ENCODE data around the gene MRAP. TPM values are rescaled to one million over a fixed set of nuclear protein-coding genes. Genes with fewer than 3 reads are reported as not detected.

Gene MRAP
- total RNA-seq, 1 experiment from 2014 or later, result not detected

DNA sequence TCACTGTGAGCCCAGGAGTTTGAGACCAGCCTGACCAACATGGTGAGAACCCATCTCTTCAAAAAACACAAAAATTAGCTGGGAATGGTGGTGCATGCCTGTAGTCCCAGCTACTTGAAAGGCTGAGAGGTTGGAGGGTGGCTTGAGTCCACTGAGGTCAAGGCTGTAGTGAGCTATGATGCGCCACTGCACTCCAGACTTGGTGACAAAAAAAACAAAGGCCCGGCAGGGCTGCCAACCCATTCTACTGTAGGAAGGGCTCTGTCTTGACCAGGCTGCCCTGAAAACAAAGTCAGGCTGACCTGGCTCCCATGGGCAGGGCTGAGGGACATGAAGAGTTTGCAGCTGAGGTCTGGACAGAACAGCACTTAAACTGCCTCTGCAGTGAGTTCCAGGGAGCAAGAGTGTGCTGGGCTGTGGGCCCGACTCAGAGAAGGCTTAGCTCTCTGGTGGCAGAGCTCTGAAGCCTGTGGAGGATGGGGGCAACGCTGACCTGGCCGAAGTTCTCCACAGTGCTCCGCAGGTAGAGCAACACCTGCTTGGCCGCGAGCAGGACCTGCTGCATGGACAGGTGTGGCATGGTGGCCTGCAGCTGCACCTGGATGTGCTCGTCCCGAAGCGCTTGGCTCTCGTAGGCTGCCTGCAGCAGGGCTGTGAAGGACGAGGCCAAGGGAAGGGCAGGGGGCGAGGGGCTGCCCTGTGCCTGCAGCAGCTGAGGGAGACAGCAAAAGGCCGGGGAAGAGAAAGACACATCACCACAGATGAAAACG is 51.7 kb downstream of the MRAP start:
- Histone ChIP-seq H3K4me3 (ENCODE audit: low read depth, low read length, poor library complexity, severe bottlenecking) (no peak overlapping the region), H3K27me3 (replicated peaks; ENCODE audit: insufficient read depth, low read depth, low read length, poor library complexity) (no peaks in the 10 kb centered on the region), H3K4me1 (ENCODE audit: insufficient read depth, low read length, poor library complexity, severe bottlenecking) (no peaks in the 10 kb centered on the region), H3K27ac (ENCODE audit: low read depth, low read length, poor library complexity, severe bottlenecking) (no peak overlapping the region), H3K9me3 (ENCODE audit: low read depth, low read length, poor library complexity, severe bottlenecking) (no peaks in the 10 kb centered on the region), H3K36me3 (ENCODE audit: insufficient read depth, low read length, poor library complexity, severe bottlenecking) (peaks cover 95% of the 10 kb centered on the region)
- no peak for DNase-seq (ENCODE audit: low spot score)
- TF ChIP-seq, protein P1, sequence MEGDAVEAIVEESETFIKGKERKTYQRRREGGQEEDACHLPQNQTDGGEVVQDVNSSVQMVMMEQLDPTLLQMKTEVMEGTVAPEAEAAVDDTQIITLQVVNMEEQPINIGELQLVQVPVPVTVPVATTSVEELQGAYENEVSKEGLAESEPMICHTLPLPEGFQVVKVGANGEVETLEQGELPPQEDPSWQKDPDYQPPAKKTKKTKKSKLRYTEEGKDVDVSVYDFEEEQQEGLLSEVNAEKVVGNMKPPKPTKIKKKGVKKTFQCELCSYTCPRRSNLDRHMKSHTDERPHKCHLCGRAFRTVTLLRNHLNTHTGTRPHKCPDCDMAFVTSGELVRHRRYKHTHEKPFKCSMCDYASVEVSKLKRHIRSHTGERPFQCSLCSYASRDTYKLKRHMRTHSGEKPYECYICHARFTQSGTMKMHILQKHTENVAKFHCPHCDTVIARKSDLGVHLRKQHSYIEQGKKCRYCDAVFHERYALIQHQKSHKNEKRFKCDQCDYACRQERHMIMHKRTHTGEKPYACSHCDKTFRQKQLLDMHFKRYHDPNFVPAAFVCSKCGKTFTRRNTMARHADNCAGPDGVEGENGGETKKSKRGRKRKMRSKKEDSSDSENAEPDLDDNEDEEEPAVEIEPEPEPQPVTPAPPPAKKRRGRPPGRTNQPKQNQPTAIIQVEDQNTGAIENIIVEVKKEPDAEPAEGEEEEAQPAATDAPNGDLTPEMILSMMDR (conservative IDR thresholded peaks at IDR 0.05; ENCODE audit: low read depth, low read length), result no peak
- TF ChIP-seq EZH2 (IDR thresholded peaks at IDR 0.05; ENCODE audit: borderline replicate concordance, low read depth, low read length, poor library complexity, severe bottlenecking), result no peak
- intact Hi-C loops (cut with micrococcal nuclease; ENCODE audit: unreplicated experiment), result no loop called here
- ChIA-PET POLR2A (ENCODE audit: low non-redundant PET) (interaction anchor here (0.5 to 0.7 kb wide), 2 partner anchors 42 to 406 kb away, joined by 3 read pairs; no protein-coding TSS in a partner anchor), CTCF (no interaction called here)
- BruUV-seq (replicated peaks), result no TSS peak

DNA sequence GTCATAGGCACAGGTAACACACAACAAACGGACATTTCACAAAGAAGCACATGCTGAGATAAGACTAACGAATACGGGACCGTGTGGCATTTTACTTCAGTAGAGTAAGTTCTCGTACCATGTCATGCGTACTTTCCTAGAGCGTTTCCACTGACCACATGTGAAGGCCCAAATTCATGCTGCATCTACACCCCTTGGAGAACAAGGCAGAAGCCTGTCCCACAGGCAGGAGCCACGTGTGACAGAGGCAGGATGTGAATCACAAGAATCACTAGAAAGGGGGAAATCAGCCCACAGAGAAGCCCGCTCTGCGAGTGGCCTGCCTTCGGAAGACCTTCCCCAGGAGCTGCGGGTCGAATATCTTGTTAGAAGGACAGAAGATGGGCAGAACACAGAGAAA is 52.3 kb downstream of the MRAP start:
- no peaks in the 10 kb centered on the region for H3K4me1 ChIP-seq (ENCODE audit: insufficient read depth, low read length, poor library complexity, severe bottlenecking)
- no peak for DNase-seq (ENCODE audit: low spot score)
- ChIA-PET CTCF (no interaction called here), POLR2A (ENCODE audit: low non-redundant PET) (interaction anchor here (0.5 kb wide), 1 partner anchor 41 kb away, joined by 3 read pairs; no protein-coding TSS in a partner anchor)
- intact Hi-C loops (cut with micrococcal nuclease; ENCODE audit: unreplicated experiment), result no loop called here
- no peaks in the 10 kb centered on the region for H3K9me3 ChIP-seq (ENCODE audit: low read depth, low read length, poor library complexity, severe bottlenecking)
- peaks cover 95% of the 10 kb centered on the region for H3K36me3 ChIP-seq (ENCODE audit: insufficient read depth, low read length, poor library complexity, severe bottlenecking)
- H3K27ac ChIP-seq (ENCODE audit: low read depth, low read length, poor library complexity, severe bottlenecking), result no peak overlapping the region
- no TSS peak for BruUV-seq (replicated peaks)
- H3K4me3 ChIP-seq (ENCODE audit: low read depth, low read length, poor library complexity, severe bottlenecking), result no peak overlapping the region
- TF ChIP-seq EZH2 (IDR thresholded peaks at IDR 0.05; ENCODE audit: borderline replicate concordance, low read depth, low read length, poor library complexity, severe bottlenecking), result no peak
- TF ChIP-seq, protein P1 (conservative IDR thresholded peaks at IDR 0.05; ENCODE audit: low read depth, low read length), result no peak
- no peaks in the 10 kb centered on the region for H3K27me3 ChIP-seq (replicated peaks; ENCODE audit: insufficient read depth, low read depth, low read length, poor library complexity)

DNA sequence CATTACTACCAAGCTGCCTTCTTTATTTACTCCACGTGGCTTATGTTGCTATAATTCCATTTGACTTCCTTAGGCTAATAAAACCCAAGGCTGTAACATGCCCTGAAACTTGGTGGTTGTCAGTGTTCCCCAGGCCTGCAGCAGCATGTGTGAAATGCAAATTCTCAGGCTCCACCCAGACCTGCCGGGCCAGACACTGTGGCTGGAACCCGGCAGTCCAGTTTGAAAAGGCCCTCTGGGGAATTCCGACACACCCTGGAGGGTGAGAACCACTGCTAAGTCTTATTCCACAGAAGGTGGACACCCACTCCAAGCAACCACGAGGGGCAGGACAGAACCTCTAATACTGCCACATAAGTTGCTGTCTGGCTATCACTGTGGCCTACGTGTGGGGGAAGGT is 52.8 kb downstream of the MRAP start:
- intact Hi-C loops (cut with micrococcal nuclease; ENCODE audit: unreplicated experiment), result no loop called here
- H3K36me3 ChIP-seq (ENCODE audit: insufficient read depth, low read length, poor library complexity, severe bottlenecking), result peaks cover 95% of the 10 kb centered on the region
- no peak for TF ChIP-seq EZH2 (IDR thresholded peaks at IDR 0.05; ENCODE audit: borderline replicate concordance, low read depth, low read length, poor library complexity, severe bottlenecking)
- TF ChIP-seq, protein P1 (conservative IDR thresholded peaks at IDR 0.05; ENCODE audit: low read depth, low read length), result no peak
- ChIA-PET POLR2A (ENCODE audit: low non-redundant PET) (interaction anchor here (0.5 kb wide), 1 partner anchor 40 kb away, joined by 3 read pairs; no protein-coding TSS in a partner anchor), CTCF (no interaction called here)
- H3K4me1 ChIP-seq (ENCODE audit: insufficient read depth, low read length, poor library complexity, severe bottlenecking), result no peaks in the 10 kb centered on the region
- no peak overlapping the region for H3K4me3 ChIP-seq (ENCODE audit: low read depth, low read length, poor library complexity, severe bottlenecking)
- no peak overlapping the region for H3K27ac ChIP-seq (ENCODE audit: low read depth, low read length, poor library complexity, severe bottlenecking)
- H3K27me3 ChIP-seq (replicated peaks; ENCODE audit: insufficient read depth, low read depth, low read length, poor library complexity), result no peaks in the 10 kb centered on the region
- DNase-seq (ENCODE audit: low spot score), result no peak
- no TSS peak for BruUV-seq (replicated peaks)
- no peaks in the 10 kb centered on the region for H3K9me3 ChIP-seq (ENCODE audit: low read depth, low read length, poor library complexity, severe bottlenecking)

Measured in A673 (cell line).